GM12872 (cell line): Measurements from ENCODE around the gene ZFAND2B.

ENCODE experiments used
- TF ChIP-seq, protein P1 (sequence below): IDR thresholded peaks from 3 replicates; pipeline ENCODE4 v1.5.1; 2011; ENCODE audit warnings: low read depth, mild to moderate bottlenecking, low read length, moderate library complexity; ENCODE audit not compliant: insufficient read depth

Gene ZFAND2B, protein sequence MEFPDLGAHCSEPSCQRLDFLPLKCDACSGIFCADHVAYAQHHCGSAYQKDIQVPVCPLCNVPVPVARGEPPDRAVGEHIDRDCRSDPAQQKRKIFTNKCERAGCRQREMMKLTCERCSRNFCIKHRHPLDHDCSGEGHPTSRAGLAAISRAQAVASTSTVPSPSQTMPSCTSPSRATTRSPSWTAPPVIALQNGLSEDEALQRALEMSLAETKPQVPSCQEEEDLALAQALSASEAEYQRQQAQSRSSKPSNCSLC

DNA sequence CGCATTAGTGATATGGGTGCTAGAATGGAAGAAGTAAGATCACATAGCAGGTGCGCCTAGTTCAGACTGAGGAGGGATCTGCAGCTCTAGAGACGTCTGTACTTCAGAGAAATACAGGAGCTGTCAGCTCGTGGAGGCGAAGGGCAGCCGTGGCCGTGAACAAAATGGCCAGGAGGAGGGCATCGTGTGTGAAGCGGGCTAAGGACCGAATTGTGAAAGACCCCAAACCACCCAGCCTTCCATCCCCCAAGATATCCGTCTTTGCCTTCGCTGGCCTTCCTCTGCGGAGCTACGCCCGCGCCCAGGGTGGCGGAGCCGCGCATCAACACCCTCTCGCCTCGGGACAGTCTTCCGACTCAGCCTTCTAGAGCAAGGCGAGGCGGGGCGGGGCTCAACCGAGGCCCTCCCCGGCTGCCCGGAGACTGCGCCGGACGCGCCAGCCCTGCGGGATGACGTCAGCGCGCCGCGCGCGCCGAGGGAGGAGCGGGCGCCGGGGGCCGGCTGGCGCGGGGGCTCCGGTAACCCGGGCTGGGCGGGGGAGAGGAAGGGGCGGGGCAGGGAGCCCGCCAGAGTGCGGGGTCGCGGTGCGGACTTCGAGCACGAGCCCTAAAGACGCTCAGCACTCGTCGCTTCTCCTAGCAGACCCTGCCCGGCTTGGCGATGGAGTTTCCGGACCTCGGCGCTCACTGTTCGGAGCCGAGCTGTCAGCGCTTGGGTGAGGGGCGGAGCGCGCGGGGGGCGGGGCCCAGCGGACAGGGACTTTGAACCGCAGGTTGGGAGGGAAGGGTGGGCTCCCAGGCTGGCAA lies at the start of gene ZFAND2B:
Gene ZFAND2B, plus strand, starts transcription at position 455 of the 806 bp plus-strand sequence. Its CDS starts 206 bp downstream, at position 661.
- TF ChIP-seq, protein P1, sequence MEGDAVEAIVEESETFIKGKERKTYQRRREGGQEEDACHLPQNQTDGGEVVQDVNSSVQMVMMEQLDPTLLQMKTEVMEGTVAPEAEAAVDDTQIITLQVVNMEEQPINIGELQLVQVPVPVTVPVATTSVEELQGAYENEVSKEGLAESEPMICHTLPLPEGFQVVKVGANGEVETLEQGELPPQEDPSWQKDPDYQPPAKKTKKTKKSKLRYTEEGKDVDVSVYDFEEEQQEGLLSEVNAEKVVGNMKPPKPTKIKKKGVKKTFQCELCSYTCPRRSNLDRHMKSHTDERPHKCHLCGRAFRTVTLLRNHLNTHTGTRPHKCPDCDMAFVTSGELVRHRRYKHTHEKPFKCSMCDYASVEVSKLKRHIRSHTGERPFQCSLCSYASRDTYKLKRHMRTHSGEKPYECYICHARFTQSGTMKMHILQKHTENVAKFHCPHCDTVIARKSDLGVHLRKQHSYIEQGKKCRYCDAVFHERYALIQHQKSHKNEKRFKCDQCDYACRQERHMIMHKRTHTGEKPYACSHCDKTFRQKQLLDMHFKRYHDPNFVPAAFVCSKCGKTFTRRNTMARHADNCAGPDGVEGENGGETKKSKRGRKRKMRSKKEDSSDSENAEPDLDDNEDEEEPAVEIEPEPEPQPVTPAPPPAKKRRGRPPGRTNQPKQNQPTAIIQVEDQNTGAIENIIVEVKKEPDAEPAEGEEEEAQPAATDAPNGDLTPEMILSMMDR = no peak

DNA sequence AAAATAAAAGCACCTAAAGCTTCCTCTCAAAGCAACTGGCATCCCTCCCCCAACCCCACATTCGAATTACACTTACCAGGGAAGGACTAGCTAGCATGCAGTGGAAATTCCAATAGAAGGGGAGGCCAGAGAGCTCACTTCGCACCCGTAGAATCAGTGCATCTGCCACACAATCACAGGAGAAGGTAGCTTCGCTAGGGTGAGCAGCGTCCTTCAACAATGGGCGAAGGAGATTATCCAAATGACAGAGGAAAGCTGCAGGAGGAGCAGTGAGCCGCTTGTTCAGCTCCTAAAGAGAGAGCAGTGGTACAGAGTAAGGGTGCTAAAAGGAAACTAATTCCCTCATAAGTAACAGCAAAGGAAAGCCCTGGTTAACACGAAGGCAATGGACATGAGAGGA lies 49.2 kb upstream of the ZFAND2B start:
- TF ChIP-seq, protein P1 = no peak

DNA sequence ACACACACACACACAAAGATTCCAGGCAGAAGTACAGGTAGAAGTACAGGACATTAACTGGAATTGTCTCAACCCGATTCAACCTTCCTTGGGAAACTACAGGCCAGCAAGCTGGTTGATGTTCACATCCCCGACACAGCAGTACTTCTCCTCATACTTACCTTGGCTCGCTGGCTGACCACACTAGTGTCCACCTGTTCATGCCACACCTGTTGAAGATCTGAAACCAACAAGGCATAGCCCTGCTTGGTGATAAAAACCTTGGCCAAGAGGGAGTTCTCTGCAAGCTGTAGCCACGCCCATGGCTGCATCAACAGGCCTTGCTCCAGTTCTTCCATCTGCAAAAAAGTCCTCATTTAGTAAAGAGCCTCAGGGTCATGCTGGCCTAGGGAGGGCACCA lies 48.6 kb upstream of the ZFAND2B start:
- TF ChIP-seq, protein P1 = no peak

DNA sequence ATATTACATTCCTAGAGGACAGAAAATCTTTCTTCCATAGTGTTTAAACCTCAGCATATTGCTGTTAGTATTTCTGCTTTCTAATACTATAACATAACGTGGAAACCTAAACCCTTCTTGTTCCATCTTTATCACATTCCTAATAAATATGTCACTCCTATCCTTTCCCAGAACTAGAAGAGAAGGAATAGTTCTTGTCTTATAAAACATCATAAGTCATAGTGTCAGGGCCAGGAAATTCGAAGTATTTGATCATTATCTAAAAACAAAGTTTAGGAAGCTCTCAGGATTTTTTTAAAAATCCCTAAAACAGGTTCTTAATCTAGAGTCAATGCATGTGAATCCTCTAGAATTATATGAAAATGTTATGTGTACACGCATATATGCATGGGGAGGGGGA lies 48.0 kb upstream of the ZFAND2B start:
- TF ChIP-seq, protein P1 = no peak

DNA sequence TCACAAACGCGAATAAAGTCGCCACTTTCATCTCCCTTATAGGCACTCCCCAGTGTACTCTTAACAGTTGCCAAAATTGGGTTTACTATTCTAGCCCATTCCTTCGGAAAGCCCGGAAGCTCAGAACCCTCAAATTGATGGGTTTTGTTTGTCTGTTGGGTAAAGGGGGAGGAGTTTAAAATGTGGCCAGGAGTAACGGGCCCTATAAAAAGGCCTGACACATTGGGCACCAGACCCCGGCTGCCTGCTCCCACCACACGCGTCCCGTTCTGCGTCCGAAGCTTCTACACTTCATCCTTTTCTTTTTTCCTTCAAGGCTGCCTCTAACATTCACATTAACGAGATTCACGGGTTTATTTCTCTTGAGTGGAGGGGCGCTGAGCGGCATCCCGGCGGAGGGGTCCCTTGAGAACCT lies 46.8 kb upstream of the ZFAND2B start:
- TF ChIP-seq, protein P1 = no peak

DNA sequence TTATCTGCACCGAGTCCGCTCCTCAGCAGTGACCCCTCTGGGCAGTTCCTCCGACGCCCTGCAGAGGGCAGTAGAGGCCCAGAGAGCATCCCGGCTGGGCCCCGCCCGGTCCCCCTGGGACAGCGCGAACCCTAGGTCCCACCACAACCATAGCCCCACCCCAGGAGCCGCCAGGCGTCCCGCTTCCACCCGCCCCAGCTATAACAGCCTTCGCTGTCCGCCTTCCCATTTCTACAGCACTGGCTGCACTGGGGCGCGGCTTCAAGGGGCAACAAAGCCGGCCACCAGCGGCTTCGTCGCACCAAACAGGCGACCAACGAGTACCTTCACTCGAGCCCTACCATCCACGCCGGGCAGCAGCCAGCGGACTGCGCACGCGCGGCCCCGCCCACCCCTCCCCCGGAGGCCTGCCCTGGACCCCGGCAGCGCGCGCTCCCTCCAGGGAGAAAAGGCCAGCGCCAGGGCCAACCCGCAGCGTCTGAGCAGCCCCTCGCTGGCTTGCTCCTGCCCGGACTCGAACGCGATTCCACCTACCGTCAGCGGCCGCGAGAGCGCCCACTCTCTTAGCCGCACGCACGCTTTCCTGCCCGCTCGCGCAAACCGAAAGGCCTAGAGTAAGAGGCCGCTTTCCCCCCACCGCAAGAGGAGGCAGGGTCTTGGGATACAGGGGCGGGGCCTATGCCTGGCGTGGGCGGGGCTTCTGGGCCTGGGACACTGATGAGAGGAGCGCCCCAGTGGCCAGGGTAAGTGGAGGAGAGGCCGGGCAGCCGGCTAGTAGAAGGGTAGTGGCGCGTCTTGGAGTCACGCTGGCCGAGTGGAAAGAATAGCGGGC lies 46.2 kb upstream of the ZFAND2B start, which contains the start of gene NHEJ1:
Gene NHEJ1, minus strand, starts transcription at position 630 of the 832 bp plus-strand sequence. CDS start 2,453 bp downstream, outside the sequence.
- TF ChIP-seq, protein P1 = peak; percentile 98

DNA sequence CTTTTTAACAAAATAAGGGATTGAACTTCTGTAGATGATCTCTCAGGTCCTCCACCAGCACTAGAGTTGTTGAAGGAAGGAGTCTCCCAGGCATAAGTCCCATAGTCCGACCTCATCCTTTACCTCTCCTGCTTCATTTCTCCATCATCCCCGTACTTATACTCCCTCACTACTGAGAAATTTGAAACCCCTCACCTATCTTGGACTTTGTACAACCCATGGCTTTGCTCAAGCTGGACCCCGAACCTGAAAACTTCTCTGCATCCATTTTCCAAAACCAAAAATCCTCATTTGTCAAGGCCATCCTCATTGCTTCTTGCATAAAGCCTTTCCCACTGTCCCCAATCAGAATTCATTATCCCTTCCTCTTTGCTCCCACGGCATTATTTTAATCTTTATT lies 45.5 kb upstream of the ZFAND2B start:
- TF ChIP-seq, protein P1 = no peak
